H1 (cell line): ENCODE measurements around the gene CHRM4. TPM values are rescaled to one million over a fixed set of nuclear protein-coding genes. Genes with fewer than 3 reads are reported as not detected.

Experiments used
- polyA plus RNA-seq, 7 experiments: library from polyadenylated mRNA; depleted of rRNA in 3 of 7; stranded (reverse) in 5 of 7; unstranded in 2 of 7; fragments of >200 nt in 5 of 7; fragments of 200-250 nt in 2 of 7; gene quantifications; 1 replicate in 5 of 7; 2 replicates in 1 of 7; 4 replicates in 1 of 7; pipeline versions ENCODE4 v1.2.1 to v1.2.3, GENCODE V29; 2011 to 2013; ENCODE audit warnings: missing spikeins in 2 of 7, mixed read lengths in 2 of 7
- total RNA-seq: library from RNA; stranded (reverse); fragmentation: NEBNext Ultra II Directional; extraction: Animal tissue kit (Norgen Biotek cat#: 25700); gene quantifications from 2 replicates; pipeline ENCODE4 v1.2.1, GENCODE V29; 2021
- TF ChIP-seq, protein P1 (sequence below), 3 experiments: IDR thresholded peaks; 1 replicate in 2 of 3; 2 replicates in 1 of 3; pipeline versions ENCODE4 v1.5.1 to v1.6.1; 2011; ENCODE audit warnings: low read length in 3 of 3, mild to moderate bottlenecking in 3 of 3, inconsistent platforms in 2 of 3, low read depth in 1 of 3, moderate library complexity in 1 of 3; ENCODE audit not compliant: insufficient read depth in 1 of 3; ENCODE audit errors: control extremely low read depth in 1 of 3

Gene CHRM4
- total and polyA plus RNA-seq, 2 of the 8 experiments (the other 6 are each of a cell fraction or from before 2014, with no cell fraction given): 1.1 to 1.3 TPM

DNA sequence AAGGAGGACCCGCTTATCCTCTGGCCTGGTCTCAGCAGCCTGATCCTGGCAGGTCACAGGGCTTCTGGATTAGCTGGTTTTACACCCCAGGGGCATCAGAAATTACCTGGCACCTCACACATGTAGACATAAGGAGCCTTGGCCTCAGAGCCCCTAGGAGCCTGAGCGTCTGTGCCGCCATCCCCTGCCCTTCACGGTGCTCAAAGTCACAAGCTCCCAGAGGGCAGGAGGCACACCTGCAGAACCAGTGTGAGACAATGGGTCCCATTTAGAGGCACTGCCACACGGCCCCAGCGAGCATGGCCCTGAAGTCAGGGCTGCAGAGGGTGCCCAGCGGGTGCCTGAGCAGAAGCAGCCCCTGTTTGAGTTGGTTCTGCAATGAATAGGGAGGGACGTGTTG, 40.4 kb downstream of the CHRM4 start (continued):
- TF ChIP-seq, protein P1, sequence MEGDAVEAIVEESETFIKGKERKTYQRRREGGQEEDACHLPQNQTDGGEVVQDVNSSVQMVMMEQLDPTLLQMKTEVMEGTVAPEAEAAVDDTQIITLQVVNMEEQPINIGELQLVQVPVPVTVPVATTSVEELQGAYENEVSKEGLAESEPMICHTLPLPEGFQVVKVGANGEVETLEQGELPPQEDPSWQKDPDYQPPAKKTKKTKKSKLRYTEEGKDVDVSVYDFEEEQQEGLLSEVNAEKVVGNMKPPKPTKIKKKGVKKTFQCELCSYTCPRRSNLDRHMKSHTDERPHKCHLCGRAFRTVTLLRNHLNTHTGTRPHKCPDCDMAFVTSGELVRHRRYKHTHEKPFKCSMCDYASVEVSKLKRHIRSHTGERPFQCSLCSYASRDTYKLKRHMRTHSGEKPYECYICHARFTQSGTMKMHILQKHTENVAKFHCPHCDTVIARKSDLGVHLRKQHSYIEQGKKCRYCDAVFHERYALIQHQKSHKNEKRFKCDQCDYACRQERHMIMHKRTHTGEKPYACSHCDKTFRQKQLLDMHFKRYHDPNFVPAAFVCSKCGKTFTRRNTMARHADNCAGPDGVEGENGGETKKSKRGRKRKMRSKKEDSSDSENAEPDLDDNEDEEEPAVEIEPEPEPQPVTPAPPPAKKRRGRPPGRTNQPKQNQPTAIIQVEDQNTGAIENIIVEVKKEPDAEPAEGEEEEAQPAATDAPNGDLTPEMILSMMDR (IDR thresholded peaks at IDR 0.05; ENCODE audit: control extremely low read depth in 1 of 3, insufficient read depth in 1 of 3, low read depth in 1 of 3, low read length in 3 of 3): no peak
